Fibroblast of skin of right quadriceps (primary cell): Measurements from ENCODE around the gene SLC6A19.

ENCODE experiments used
- DNase-seq: peaks from one replicate; pipeline ENCODE4 v3.0.0-alpha.2; 2013

Gene SLC6A19

GRCh38 chr5:1270933-1271914 lies 69.8 kb downstream of the SLC6A19 start:
- DNase-seq = no peak

GRCh38 chr5:1272201-1272600 lies 70.8 kb downstream of the SLC6A19 start:
- no peak for DNase-seq

GRCh38 chr5:1273745-1274144 lies 72.3 kb downstream of the SLC6A19 start:
- no peak for DNase-seq

- DNase-seq = no peak
Measured at GRCh38 chr5:1274471-1274870, 73.1 kb downstream of the SLC6A19 start.
